MCF 10A (cell line): ENCODE measurements around the gene FAM216B. TPM values are rescaled to one million over a fixed set of nuclear protein-coding genes. Genes with fewer than 3 reads are reported as not detected.
A peak's percentile ranks its signal among the peaks of the same experiment; 100 is the strongest.

Experiments used
- BruUV-seq: library from RNA; stranded (reverse); fragments of 400-500 nt; replicated peaks from 2 replicates; lab custom pipeline; 2021; lab: Mats Ljungman, UMichigan
- CTCF ChIA-PET: fragments of 300-600 bp; sonication (Branson Sonifier 250); formaldehyde crosslinking; extraction: SDS; loops from one replicate; lab custom pipeline; 2021; ENCODE audit warnings: antibody characterized with exemption, inconsistent platforms; lab: Yijun Ruan, JAX
- POLR2A ChIA-PET: fragments of 300-600, 350-650 bp; sonication (Branson Sonifier 250); formaldehyde crosslinking; extraction: SDS; loops from one replicate; lab custom pipeline; 2020; ENCODE audit warnings: antibody characterized with exemption, inconsistent platforms; lab: Yijun Ruan, JAX
- DNase-seq: peaks from one replicate; pipeline ENCODE4 v3.0.0-alpha.2; 2018; ENCODE audit not compliant: unreplicated experiment
- H3K27ac Mint-ChIP-seq: one replicate; pipeline ENCODE4 v1.8.0; 2022; ENCODE audit warnings: mild to moderate bottlenecking, low read depth, mixed read lengths; ENCODE audit not compliant: unreplicated experiment
- H3K27me3 Mint-ChIP-seq: one replicate; pipeline ENCODE4 v1.8.0; 2022; ENCODE audit warnings: mixed read lengths; ENCODE audit not compliant: insufficient read depth, unreplicated experiment
- H3K36me3 Mint-ChIP-seq: one replicate; pipeline ENCODE4 v1.8.0; 2022; ENCODE audit warnings: mild to moderate bottlenecking, moderate library complexity, mixed read lengths; ENCODE audit not compliant: insufficient read depth, unreplicated experiment
- H3K4me1 Mint-ChIP-seq: one replicate; pipeline ENCODE4 v1.8.0; 2022; ENCODE audit warnings: mixed read lengths; ENCODE audit not compliant: insufficient read depth, unreplicated experiment
- H3K4me3 Mint-ChIP-seq: one replicate; pipeline ENCODE4 v1.8.0; 2022; ENCODE audit warnings: mild to moderate bottlenecking, moderate library complexity, mixed read lengths; ENCODE audit not compliant: unreplicated experiment
- H3K9me3 Mint-ChIP-seq: one replicate; pipeline ENCODE4 v1.8.0; 2022; ENCODE audit warnings: mixed read lengths; ENCODE audit not compliant: unreplicated experiment
- intact Hi-C: fragments of 100-400 bp; cut with micrococcal nuclease; formaldehyde crosslinking; loops from 2 replicates; pipeline ENCODE4 v1.14.1; 2022
- total RNA-seq: library from RNA; stranded (reverse); gene quantifications from 2 replicates; pipeline ENCODE4 v1.2.3, GENCODE V29; 2022
- TF ChIP-seq, protein P1 (sequence below): fragments of 200-600 bp; IDR thresholded peaks from one replicate; pipeline ENCODE4 v1.8.0; 2022; ENCODE audit warnings: antibody characterized with exemption, mild to moderate bottlenecking; ENCODE audit not compliant: unreplicated experiment

Gene FAM216B
- total RNA-seq, 1 experiment from 2014 or later = not detected

DNA sequence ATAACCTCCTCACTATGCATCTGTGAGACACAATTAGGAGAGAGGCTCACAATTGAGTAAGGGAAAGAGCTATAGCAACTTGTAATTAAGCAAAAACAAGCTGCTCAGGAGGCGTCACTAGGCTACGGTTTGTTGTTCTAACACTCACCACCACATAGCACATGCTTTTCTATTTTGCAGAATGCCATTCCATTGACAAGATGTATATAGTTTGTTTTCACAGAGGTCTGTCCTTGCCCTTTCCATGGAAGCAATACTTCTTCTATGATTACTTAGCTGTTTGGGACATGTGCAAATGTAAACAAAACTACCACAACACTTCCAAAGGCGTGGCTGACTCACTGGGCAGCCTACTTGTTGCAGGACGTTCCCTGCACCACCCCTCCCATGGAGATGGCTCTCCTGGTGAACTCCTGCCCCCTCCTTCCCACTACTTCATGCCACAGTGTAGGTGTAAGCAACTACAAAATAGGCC lies 33.9 kb upstream of the FAM216B start:
- POLR2A ChIA-PET = interaction anchor here (0.5 kb wide), 1 partner anchor 60 kb away, joined by 3 read pairs; no protein-coding TSS in a partner anchor

DNA sequence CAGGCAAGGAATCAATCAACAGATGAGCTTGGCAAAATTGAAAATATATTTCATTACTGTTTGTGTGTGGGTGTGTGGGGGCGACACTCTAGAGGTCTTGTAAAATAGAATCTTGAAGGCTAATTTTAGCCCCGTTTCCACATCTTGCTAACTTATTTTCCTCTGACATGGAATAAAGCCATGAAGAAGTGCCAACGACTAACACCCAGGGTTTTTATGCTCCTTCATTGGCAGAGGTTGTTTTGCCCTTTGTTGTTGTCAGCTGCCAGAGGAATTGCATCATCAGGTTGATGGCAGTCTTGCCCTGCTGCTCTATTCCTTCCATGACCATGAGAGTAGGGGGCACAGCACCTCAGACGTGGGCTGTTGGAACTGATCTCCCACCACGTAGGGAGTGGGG lies 30.6 kb upstream of the FAM216B start:
- CTCF ChIA-PET = interaction anchor here (0.6 kb wide), 1 partner anchor 497 kb away, joined by 8 read pairs; no protein-coding TSS in a partner anchor
- no peak overlapping the region for H3K4me3 Mint-ChIP-seq
- TF ChIP-seq, protein P1, sequence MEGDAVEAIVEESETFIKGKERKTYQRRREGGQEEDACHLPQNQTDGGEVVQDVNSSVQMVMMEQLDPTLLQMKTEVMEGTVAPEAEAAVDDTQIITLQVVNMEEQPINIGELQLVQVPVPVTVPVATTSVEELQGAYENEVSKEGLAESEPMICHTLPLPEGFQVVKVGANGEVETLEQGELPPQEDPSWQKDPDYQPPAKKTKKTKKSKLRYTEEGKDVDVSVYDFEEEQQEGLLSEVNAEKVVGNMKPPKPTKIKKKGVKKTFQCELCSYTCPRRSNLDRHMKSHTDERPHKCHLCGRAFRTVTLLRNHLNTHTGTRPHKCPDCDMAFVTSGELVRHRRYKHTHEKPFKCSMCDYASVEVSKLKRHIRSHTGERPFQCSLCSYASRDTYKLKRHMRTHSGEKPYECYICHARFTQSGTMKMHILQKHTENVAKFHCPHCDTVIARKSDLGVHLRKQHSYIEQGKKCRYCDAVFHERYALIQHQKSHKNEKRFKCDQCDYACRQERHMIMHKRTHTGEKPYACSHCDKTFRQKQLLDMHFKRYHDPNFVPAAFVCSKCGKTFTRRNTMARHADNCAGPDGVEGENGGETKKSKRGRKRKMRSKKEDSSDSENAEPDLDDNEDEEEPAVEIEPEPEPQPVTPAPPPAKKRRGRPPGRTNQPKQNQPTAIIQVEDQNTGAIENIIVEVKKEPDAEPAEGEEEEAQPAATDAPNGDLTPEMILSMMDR = no peak
- peaks cover 17% of the 10 kb centered on the region for H3K4me1 Mint-ChIP-seq
- H3K9me3 Mint-ChIP-seq = no peaks in the 10 kb centered on the region
- DNase-seq = peak; percentile 4
- no TSS peak for BruUV-seq
- no peaks in the 10 kb centered on the region for H3K27me3 Mint-ChIP-seq
- no peak overlapping the region for H3K27ac Mint-ChIP-seq
- intact Hi-C loops = no loop called here
- H3K36me3 Mint-ChIP-seq = no peaks in the 10 kb centered on the region
- POLR2A ChIA-PET = no interaction called here

More for the DNA sequence above, 33.9 kb upstream of the FAM216B start:
- TF ChIP-seq, protein P1 = no peak
- CTCF ChIA-PET = interaction anchor here (1.1 kb wide), 1 partner anchor 13 kb away, joined by 3 read pairs; no protein-coding TSS in a partner anchor
- no peaks in the 10 kb centered on the region for H3K27me3 Mint-ChIP-seq
- no peak overlapping the region for H3K4me3 Mint-ChIP-seq
- H3K4me1 Mint-ChIP-seq = peaks cover 17% of the 10 kb centered on the region
- H3K36me3 Mint-ChIP-seq = no peaks in the 10 kb centered on the region
- intact Hi-C loops = no loop called here
- no TSS peak for BruUV-seq
- peak overlapping the region; percentile 28 for H3K27ac Mint-ChIP-seq
- peak; percentile 85 for DNase-seq
- no peaks in the 10 kb centered on the region for H3K9me3 Mint-ChIP-seq

DNA sequence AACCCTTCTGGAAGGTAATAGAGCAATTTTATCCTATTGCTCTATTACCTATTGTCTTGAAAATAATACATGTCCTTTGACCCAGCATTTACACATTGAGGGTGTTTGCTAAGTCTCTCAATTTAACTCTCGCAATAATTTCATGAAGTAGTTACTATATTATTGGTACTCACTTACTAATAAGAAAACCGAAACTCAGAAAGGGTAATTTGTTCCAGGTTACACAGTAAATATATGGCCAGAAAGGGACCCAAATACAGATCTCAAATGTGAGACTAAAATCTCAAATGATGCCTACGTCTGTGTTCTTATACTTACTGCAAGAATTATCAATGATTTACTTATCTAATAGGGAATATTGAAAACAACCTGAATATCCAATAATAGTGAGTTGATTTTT lies 29.7 kb upstream of the FAM216B start:
- no peaks in the 10 kb centered on the region for H3K36me3 Mint-ChIP-seq
- H3K27me3 Mint-ChIP-seq = no peaks in the 10 kb centered on the region
- no peak overlapping the region for H3K27ac Mint-ChIP-seq
- DNase-seq = no peak
- BruUV-seq = no TSS peak
- TF ChIP-seq, protein P1 = no peak
- intact Hi-C loops = no loop called here
- no peak overlapping the region for H3K4me3 Mint-ChIP-seq
- peaks cover 17% of the 10 kb centered on the region for H3K4me1 Mint-ChIP-seq
- H3K9me3 Mint-ChIP-seq = no peaks in the 10 kb centered on the region
- ChIA-PET CTCF (no interaction called here), POLR2A (no interaction called here)

DNA sequence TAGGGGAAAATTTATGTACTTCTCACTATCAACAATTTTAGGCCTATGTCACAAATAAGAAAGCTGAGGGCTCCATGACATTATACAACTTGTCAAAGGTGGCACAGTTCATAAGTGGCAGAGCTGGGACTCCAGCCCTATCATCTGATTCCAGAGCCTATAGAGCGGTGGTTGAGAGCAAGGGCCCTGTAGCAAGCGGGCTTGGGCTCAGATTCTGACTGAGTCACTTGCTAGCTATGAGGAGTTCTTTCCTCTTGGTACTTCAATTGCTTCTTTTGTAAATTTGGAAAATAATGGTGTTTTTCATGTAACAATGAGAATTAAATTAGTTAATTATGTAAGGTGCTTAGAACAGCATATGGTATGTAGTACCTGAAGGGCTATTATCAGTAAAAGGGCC lies 28.7 kb upstream of the FAM216B start:
- Mint-ChIP-seq H3K27me3 (no peaks in the 10 kb centered on the region), H3K9me3 (peaks cover 4% of the 10 kb centered on the region), H3K36me3 (no peaks in the 10 kb centered on the region), H3K4me3 (no peak overlapping the region), H3K4me1 (peaks cover 8% of the 10 kb centered on the region), H3K27ac (no peak overlapping the region)
- no peak for DNase-seq
- TF ChIP-seq, protein P1 = no peak
- ChIA-PET CTCF (interaction anchor here (0.6 to 0.7 kb wide), 2 partner anchors 27 to 107 kb away, joined by 3 read pairs; no protein-coding TSS in a partner anchor), POLR2A (no interaction called here)
- intact Hi-C loops = no loop called here
- no TSS peak for BruUV-seq
